SJSA1 (cell line): ENCODE results near the gene EGFL8. TPM values are rescaled to one million over a fixed set of nuclear protein-coding genes. Genes with fewer than 3 reads are reported as not detected.
A peak's percentile ranks its signal among the peaks of the same experiment; 100 is the strongest.

Source experiments
- DNase-seq, 2 experiments: peaks; one replicate each; pipeline ENCODE4 v3.0.0-alpha.2; 2015 to 2020; ENCODE audit warnings: low spot score in 2 of 2, low read depth in 1 of 2
- H3K27ac ChIP-seq: fragments of 250-450 bp; sonication (Bioruptor Pico); 2 replicates; pipeline ENCODE4 v1.5.1; 2020; ENCODE audit warnings: mild to moderate bottlenecking, moderate library complexity
- H3K27me3 ChIP-seq: fragments of 250-450 bp; sonication (Bioruptor Pico); replicated peaks from 2 replicates; pipeline ENCODE4 v1.5.1; 2020; ENCODE audit warnings: mild to moderate bottlenecking, moderate library complexity
- H3K36me3 ChIP-seq: fragments of 250-450 bp; sonication (Bioruptor Pico); 2 replicates; pipeline ENCODE4 v1.5.1; 2020; ENCODE audit warnings: mild to moderate bottlenecking
- H3K4me1 ChIP-seq: fragments of 250-450 bp; sonication (Bioruptor Pico); replicated peaks from 2 replicates; pipeline ENCODE4 v1.6.1; 2021; ENCODE audit warnings: mild to moderate bottlenecking
- H3K4me3 ChIP-seq: fragments of 250-450 bp; sonication (Bioruptor Pico); 2 replicates; pipeline ENCODE4 v1.5.1; 2020; ENCODE audit warnings: mild to moderate bottlenecking
- H3K9me3 ChIP-seq: fragments of 250-450 bp; sonication (Bioruptor Pico); replicated peaks from 2 replicates; pipeline ENCODE4 v1.5.1; 2020; ENCODE audit warnings: mild to moderate bottlenecking
- total RNA-seq: library from RNA; depleted of rRNA; stranded (reverse); fragments of >200 nt; shearing (Covaris generic); gene quantifications from 2 replicates; pipeline ENCODE4 v1.2.3, GENCODE V29; 2014

EGFL8 gene
- total RNA-seq, 1 experiment from 2014 or later, result 3.1 TPM

- H3K4me1 ChIP-seq, result peaks cover 47% of the 10 kb centered on the region
- DNase-seq, result peak in 1 of 2 experiments; percentile 46
- H3K36me3 ChIP-seq, result no peaks in the 10 kb centered on the region
- H3K27me3 ChIP-seq, result no peaks in the 10 kb centered on the region
- no peaks in the 10 kb centered on the region for H3K9me3 ChIP-seq
- peak overlapping the region; percentile 70 for H3K27ac ChIP-seq
- H3K4me3 ChIP-seq, result peak overlapping the region; percentile 30
These were observed 30.6 kb downstream of the EGFL8 start for GRCh38 chr6:32194825-32195651.

DNA sequence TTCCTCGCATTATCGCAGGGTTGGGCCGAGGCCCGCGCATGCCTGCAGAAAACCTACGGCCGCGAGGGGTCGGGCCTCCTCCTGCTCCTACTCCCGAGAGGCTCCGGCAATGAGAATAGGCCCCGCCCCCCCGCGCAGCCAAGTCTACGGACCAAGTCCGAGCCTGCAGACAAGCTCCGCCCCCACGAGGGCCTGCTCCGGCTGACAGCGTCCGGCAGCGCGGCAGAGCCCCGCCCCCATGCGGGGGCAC, 31.2 kb downstream of the EGFL8 start:
- H3K27ac ChIP-seq, result peak overlapping the region; percentile 99
- no peaks in the 10 kb centered on the region for H3K27me3 ChIP-seq
- no peaks in the 10 kb centered on the region for H3K9me3 ChIP-seq
- no peaks in the 10 kb centered on the region for H3K36me3 ChIP-seq
- H3K4me1 ChIP-seq, result peaks cover 42% of the 10 kb centered on the region
- H3K4me3 ChIP-seq, result peak overlapping the region; percentile 53
- DNase-seq, result peak; percentile 100

GRCh38 chr6:32195902-32196681, 31.7 kb downstream of the EGFL8 start:
- Histone ChIP-seq H3K9me3 (no peaks in the 10 kb centered on the region), H3K27ac (peak overlapping the region; percentile 99), H3K36me3 (no peaks in the 10 kb centered on the region), H3K4me1 (peaks cover 39% of the 10 kb centered on the region), H3K4me3 (peak overlapping the region; percentile 53), H3K27me3 (no peaks in the 10 kb centered on the region)
- peak; percentile 95 to 98 for DNase-seq

DNA sequence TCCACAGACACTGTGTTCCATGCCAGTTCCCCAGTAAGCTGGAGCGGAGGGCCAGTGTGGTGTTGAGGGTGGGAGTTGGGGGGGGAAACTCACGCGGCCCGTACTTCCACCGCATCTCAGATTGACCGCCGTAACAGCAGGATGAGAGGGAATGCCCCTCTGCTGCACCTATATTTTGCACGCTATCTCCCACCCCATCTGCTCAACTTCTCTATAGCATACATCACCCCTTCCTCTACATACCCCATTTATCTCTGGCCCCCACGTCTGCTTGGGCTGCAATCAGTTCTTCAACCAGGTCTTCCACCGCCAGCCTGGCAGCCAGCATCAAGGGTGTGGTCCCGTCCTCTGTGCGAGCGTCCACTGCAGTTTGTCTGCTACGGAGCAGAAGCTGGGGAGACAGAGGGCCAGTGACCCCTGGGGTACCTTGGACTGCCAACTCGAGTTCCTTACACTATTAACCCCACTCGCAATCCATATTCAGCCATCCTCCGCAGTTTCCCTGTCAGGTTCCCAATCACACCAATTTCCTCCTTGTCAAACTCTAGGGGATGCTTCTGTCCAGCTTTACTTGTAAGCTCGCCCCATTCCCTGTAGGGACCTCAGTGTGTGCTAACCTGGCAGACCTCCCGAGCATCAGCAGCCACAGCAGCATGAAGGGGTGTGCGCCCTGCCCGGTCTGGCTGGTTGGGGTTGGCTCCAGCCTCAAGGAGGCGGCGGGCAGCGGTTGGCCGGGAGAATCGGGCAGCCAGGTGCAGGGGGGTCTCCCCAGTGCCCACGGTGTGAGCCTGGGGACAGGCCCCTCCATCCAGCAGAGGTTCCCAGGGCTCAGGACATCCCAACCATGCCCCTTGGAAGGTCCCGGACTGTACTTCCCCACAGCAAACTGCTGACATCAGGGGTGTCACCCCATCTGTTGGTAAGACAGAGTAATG, 32.6 kb downstream of the EGFL8 start:
- Histone ChIP-seq H3K9me3 (no peaks in the 10 kb centered on the region), H3K36me3 (no peaks in the 10 kb centered on the region), H3K4me1 (peaks cover 42% of the 10 kb centered on the region), H3K27me3 (no peaks in the 10 kb centered on the region), H3K4me3 (peak overlapping the region; percentile 53), H3K27ac (peak overlapping the region; percentile 99)
- peak in 1 of 2 experiments; percentile 13 for DNase-seq

DNA sequence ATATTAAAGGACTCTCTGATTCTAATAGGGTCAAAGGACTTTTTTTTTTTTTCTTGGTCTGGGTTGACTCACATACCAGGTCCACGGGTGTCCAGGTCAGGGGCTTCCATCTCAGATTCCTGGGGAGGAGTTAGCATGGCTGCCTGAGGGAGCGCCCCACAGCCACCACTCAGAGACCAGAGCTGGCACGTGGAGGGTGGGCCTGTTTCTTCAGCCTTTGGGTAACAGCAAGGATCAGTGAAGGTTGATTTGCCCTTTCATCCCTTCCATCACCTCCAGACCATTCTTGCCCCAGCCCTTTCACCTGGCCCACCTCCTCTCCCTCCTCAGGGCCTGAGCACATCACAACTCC, 33.9 kb downstream of the EGFL8 start:
- H3K27ac ChIP-seq, result no peak overlapping the region
- no peak for DNase-seq
- no peaks in the 10 kb centered on the region for H3K27me3 ChIP-seq

GRCh38 chr6:32198866-32199265, 34.5 kb downstream of the EGFL8 start:
- Histone ChIP-seq H3K36me3 (no peaks in the 10 kb centered on the region), H3K27ac (no peak overlapping the region), H3K9me3 (no peaks in the 10 kb centered on the region), H3K4me3 (no peak overlapping the region), H3K4me1 (peaks cover 45% of the 10 kb centered on the region), H3K27me3 (no peaks in the 10 kb centered on the region)
- no peak for DNase-seq

More for the DNA sequence above, 33.9 kb downstream of the EGFL8 start:
- Histone ChIP-seq H3K4me3 (no peak overlapping the region), H3K9me3 (no peaks in the 10 kb centered on the region), H3K36me3 (no peaks in the 10 kb centered on the region), H3K4me1 (peaks cover 40% of the 10 kb centered on the region)

GRCh38 chr6:32200711-32201475, 36.5 kb downstream of the EGFL8 start:
- no peaks in the 10 kb centered on the region for H3K9me3 ChIP-seq
- H3K27me3 ChIP-seq, result no peaks in the 10 kb centered on the region
- H3K4me3 ChIP-seq, result no peak overlapping the region
- DNase-seq, result peak in 1 of 2 experiments; percentile 38
- H3K36me3 ChIP-seq, result no peaks in the 10 kb centered on the region
- H3K4me1 ChIP-seq, result peaks cover 41% of the 10 kb centered on the region
- no peak overlapping the region for H3K27ac ChIP-seq

DNA sequence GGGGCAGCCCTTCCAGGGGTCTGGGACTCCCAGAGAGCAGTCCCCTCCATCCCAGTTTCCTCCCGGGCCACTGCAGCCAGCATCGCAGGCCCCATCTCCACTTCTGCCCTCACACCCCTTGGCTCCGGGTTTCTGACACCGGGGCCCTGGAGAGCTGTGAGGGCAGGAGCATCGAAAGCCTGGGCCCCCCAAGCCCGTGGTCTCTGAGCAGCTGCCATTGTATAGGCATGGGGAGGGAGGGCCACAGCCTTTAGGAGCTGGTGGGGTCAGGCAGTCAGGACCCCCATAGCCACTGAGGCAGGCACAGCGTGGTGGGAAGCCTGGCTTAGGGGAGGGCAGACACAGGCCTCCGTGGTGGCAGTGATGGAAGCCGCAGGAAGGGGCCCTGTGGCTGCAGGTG, 37.8 kb downstream of the EGFL8 start:
- Histone ChIP-seq H3K36me3 (no peaks in the 10 kb centered on the region), H3K4me3 (no peak overlapping the region), H3K27me3 (no peaks in the 10 kb centered on the region), H3K9me3 (no peaks in the 10 kb centered on the region), H3K27ac (no peak overlapping the region), H3K4me1 (peaks cover 28% of the 10 kb centered on the region)
- no peak for DNase-seq

DNA sequence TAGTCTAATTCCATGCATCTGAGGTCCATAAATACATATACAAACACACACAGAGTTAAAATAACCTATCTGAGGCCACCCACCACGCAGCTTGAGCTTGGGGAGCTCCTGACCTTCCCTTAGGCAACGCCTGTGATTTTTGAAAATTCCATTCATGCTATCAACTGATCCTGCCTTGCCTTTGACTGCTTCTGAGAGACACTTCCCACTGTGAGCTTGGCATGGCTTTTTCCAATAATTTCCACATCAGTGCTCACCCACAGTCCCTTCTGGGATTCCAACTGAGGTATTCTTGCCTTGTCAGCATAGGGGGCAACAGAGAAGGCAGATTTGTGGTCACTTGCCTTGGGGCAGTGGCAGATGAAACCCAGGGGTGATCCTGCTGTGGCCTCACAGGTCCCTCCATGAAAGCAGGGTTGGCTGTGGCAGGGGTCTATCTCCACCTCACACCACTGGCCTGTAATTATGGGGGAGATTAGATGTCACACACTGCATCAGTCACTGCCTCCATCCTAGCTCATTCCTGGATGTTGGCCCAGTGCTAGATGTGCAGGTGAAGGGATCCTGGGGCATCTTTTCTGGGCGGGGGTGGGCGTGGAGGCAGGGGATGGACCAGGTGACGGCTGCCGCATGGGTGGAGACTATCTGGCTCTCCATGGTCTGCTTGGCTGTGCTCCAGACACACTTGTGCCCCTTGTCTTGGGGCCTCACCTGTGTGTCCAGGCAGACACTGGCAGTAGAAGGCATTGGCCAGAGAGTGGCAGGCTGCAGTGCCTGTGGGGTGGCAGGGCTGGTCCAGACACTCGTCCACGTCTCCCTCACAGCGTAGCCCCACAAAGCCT, 39.3 kb downstream of the EGFL8 start:
- peak; percentile 53 to 69 for DNase-seq
- no peak overlapping the region for H3K4me3 ChIP-seq

DNA sequence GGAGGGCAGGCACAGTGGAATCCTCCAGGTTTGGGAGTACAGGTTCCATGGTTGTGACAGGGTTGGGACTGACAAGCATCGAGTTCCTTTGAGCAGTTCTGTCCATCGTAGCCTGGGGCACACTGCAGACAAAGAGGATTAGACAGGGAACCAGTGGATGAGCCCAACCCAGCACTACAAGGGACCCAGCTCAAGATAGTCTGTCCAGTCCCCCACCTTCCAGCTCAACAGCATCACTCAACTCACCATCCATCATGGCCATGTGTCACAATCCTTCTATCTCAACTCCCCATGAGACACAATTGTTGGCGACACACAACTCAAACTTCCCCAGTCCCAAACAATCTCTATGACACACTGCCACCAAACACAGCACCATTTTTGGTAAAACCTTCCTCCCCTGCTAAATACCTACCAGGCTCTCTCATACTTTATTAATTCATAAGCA, 39.9 kb downstream of the EGFL8 start:
- no peaks in the 10 kb centered on the region for H3K27me3 ChIP-seq
- no peaks in the 10 kb centered on the region for H3K36me3 ChIP-seq
- no peaks in the 10 kb centered on the region for H3K9me3 ChIP-seq
- H3K27ac ChIP-seq, result no peak overlapping the region
- peaks cover 26% of the 10 kb centered on the region for H3K4me1 ChIP-seq
- DNase-seq, result no peak
- H3K4me3 ChIP-seq, result no peak overlapping the region

More for the DNA sequence above, 39.3 kb downstream of the EGFL8 start:
- no peaks in the 10 kb centered on the region for H3K27me3 ChIP-seq
- H3K36me3 ChIP-seq, result no peaks in the 10 kb centered on the region
- H3K27ac ChIP-seq, result peak overlapping the region; percentile 24
- peaks cover 26% of the 10 kb centered on the region for H3K4me1 ChIP-seq
- H3K9me3 ChIP-seq, result no peaks in the 10 kb centered on the region

DNA sequence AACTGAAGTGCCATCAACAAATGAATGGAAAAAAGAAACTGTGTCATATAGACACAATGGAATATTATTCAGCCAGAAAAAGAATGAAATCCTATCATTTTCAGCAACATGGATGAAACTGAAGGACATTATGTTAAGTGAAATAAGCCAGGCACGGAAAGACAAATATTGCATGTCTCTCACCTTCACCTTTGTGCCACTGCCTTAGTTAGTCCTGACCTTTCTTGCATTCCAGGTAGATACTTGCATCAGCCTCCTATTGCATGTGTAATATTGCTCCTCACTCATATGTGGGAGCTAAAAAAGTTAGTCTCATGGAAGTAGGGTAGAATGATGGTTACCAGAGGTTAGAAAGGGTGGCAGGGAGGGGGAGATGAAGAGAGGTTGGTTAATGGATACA, 44.6 kb downstream of the EGFL8 start:
- Histone ChIP-seq H3K27me3 (no peaks in the 10 kb centered on the region), H3K9me3 (no peaks in the 10 kb centered on the region), H3K27ac (no peak overlapping the region), H3K4me1 (peaks cover 3% of the 10 kb centered on the region), H3K36me3 (no peaks in the 10 kb centered on the region), H3K4me3 (no peak overlapping the region)
- DNase-seq, result no peak

GRCh38 chr6:32210191-32210601, 45.8 kb downstream of the EGFL8 start:
- no peak for DNase-seq
- H3K27me3 ChIP-seq, result no peaks in the 10 kb centered on the region
- H3K27ac ChIP-seq, result no peak overlapping the region
- H3K9me3 ChIP-seq, result no peaks in the 10 kb centered on the region
- no peaks in the 10 kb centered on the region for H3K4me1 ChIP-seq
- H3K4me3 ChIP-seq, result no peak overlapping the region
- no peaks in the 10 kb centered on the region for H3K36me3 ChIP-seq
